H1 (cell line): ENCODE data around the gene ADGRG7.

ENCODE experiments used
- CREB1 ChIP-seq: IDR thresholded peaks from 2 replicates; pipeline ENCODE4 v1.6.1; 2012; ENCODE audit warnings: inconsistent platforms
- CTCF ChIP-seq, 3 experiments: IDR thresholded peaks; 1 replicate in 2 of 3; 2 replicates in 1 of 3; pipeline versions ENCODE4 v1.5.1 to v1.6.1; 2011; ENCODE audit warnings: low read length in 3 of 3, mild to moderate bottlenecking in 3 of 3, inconsistent platforms in 2 of 3, low read depth in 1 of 3, moderate library complexity in 1 of 3; ENCODE audit not compliant: insufficient read depth in 1 of 3; ENCODE audit errors: control extremely low read depth in 1 of 3
- EZH2 ChIP-seq: fragments of 200-600 bp; sonication (generic); IDR thresholded peaks from 2 replicates; pipeline ENCODE4 v1.7.1; 2012; ENCODE audit warnings: low read depth, mild to moderate bottlenecking, moderate library complexity, low read length, inconsistent platforms; ENCODE audit not compliant: severe bottlenecking
- FOSL1 ChIP-seq: IDR thresholded peaks from 2 replicates; pipeline ENCODE4 v1.6.1; 2011; ENCODE audit warnings: mild to moderate bottlenecking, low read depth, low read length, moderate library complexity; ENCODE audit not compliant: insufficient read depth
- KDM1A ChIP-seq: fragments of 200-600, 300-600 bp; sonication (generic); IDR thresholded peaks from 2 replicates; pipeline ENCODE4 v1.7.1; 2016; ENCODE audit warnings: mild to moderate bottlenecking, low read length, borderline replicate concordance
- POLR2A ChIP-seq, 2 experiments: IDR thresholded peaks; 1 replicate in 1 of 2; 2 replicates in 1 of 2; pipeline ENCODE4 v1.6.1; 2011; ENCODE audit warnings: low read depth in 2 of 2, low read length in 2 of 2, mild to moderate bottlenecking in 2 of 2; ENCODE audit errors: control extremely low read depth in 1 of 2
- POLR2AphosphoS5 ChIP-seq: IDR thresholded peaks from 2 replicates; pipeline ENCODE4 v1.6.1; 2011; ENCODE audit warnings: low read depth, low read length
- RAD21 ChIP-seq, 2 experiments: IDR thresholded peaks in 1 of 2; conservative IDR thresholded peaks in 1 of 2; 2 replicates each; pipeline ENCODE4 v1.6.1; 2011; ENCODE audit warnings: low read depth in 2 of 2, low read length in 2 of 2, improper control_type of control experiment in 1 of 2, inconsistent platforms in 1 of 2, mild to moderate bottlenecking in 1 of 2, moderate library complexity in 1 of 2
- RFX5 ChIP-seq: IDR thresholded peaks from 2 replicates; pipeline ENCODE4 v1.6.1; 2011; ENCODE audit warnings: low read depth, low read length, improper control_type of control experiment, borderline replicate concordance
- SRF ChIP-seq: IDR thresholded peaks from 2 replicates; pipeline ENCODE4 v1.6.1; 2011; ENCODE audit warnings: mild to moderate bottlenecking, low read depth, low read length, moderate library complexity
- TCF12 ChIP-seq: IDR thresholded peaks from 2 replicates; pipeline ENCODE4 v1.6.1; 2011; ENCODE audit warnings: low read depth, mild to moderate bottlenecking, low read length
- TEAD4 ChIP-seq: IDR thresholded peaks from 2 replicates; pipeline ENCODE4 v1.6.1; 2012; ENCODE audit warnings: low read depth, low read length, inconsistent platforms, mixed read lengths
- USF2 ChIP-seq: IDR thresholded peaks from 2 replicates; pipeline ENCODE4 v1.6.1; 2011; ENCODE audit warnings: low read length, improper control_type of control experiment

DNA sequence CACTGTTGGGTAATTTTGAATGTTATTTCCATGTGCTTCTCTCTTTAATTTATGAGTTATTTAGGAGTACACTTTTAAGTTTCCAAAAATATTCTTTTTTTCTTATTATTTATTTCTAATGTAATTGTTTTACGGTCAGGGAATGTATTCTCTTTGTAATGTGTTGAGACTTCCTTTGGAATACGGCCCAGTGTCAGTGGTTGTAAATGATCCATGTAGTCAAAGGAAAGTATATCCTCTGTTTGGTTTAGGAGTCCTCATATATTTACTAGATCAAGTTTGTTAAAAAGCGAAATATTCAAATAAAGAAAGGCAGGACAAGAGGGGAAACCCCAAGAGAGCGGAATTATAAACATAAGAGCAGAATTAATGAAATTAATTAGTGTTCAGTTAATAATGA lies 49.0 kb upstream of the ADGRG7 start:
- TF ChIP-seq CTCF (IDR thresholded peaks at IDR 0.05; ENCODE audit: control extremely low read depth in 1 of 3, insufficient read depth in 1 of 3, low read depth in 1 of 3, low read length in 3 of 3): no peak
- no peak for TF ChIP-seq KDM1A
- no peak for TF ChIP-seq RFX5
- TF ChIP-seq RAD21 (IDR thresholded peaks at IDR 0.05 in 1 of 2, conservative IDR thresholded peaks at IDR 0.05 in 1 of 2; ENCODE audit: low read depth in 2 of 2, low read length in 2 of 2): no peak
- TF ChIP-seq POLR2AphosphoS5: no peak
- no peak for TF ChIP-seq POLR2A (IDR thresholded peaks at IDR 0.05; ENCODE audit: control extremely low read depth in 1 of 2, low read depth in 2 of 2, low read length in 2 of 2)
- TF ChIP-seq EZH2: no peak
- TF ChIP-seq CREB1: no peak
- TF ChIP-seq TCF12: no peak
- TF ChIP-seq SRF: no peak
- no peak for TF ChIP-seq TEAD4
- no peak for TF ChIP-seq USF2
- TF ChIP-seq FOSL1: no peak
